Endothelial cell of umbilical vein (primary cell): ENCODE measurements around the gene TP53. TPM values are rescaled to one million over a fixed set of nuclear protein-coding genes. Genes with fewer than 3 reads are reported as not detected.

Source experiments
- BruUV-seq: library from RNA; stranded (reverse); fragments of 400-500 nt; replicated peaks from 2 replicates; lab custom pipeline; 2021; lab: Mats Ljungman, UMichigan
- CTCF ChIA-PET: fragments of 300-600, 350-600 bp; sonication (Branson Sonifier 250); formaldehyde crosslinking; loops from one replicate; lab custom pipeline; 2021; ENCODE audit warnings: antibody characterized with exemption, inconsistent platforms; lab: Charles Lee
- POLR2A ChIA-PET: fragments of 300-600, 350-600 bp; sonication (Branson Sonifier 250); formaldehyde crosslinking; loops from one replicate; lab custom pipeline; 2021; ENCODE audit warnings: antibody characterized with exemption, inconsistent platforms; lab: Charles Lee
- DNase-seq: peaks from one replicate; pipeline ENCODE4 v3.0.0-alpha.2; 2011; ENCODE audit warnings: low read depth, low spot score
- FAIRE-seq: peaks from 2 replicates; lab custom pipeline; 2011; peaks lifted over from hg19 to GRCh38; lab: Jason Lieb, UNC
- H2AFZ ChIP-seq: 2 replicates; pipeline ENCODE4 v1.6.0; 2012; ENCODE audit warnings: low read depth, low read length, control low read depth, inconsistent platforms
- H3K27ac ChIP-seq: 2 replicates; pipeline ENCODE4 v1.5.1; 2011; ENCODE audit warnings: low read depth, mild to moderate bottlenecking, control low read depth, low read length, moderate library complexity; ENCODE audit not compliant: insufficient read depth
- H3K27me3 ChIP-seq, 2 experiments: 2 replicates each; pipeline versions ENCODE4 v1.6.0 to v1.6.1; 2011; ENCODE audit warnings: low read length in 2 of 2, mixed read lengths in 1 of 2; ENCODE audit not compliant: control insufficient read depth in 2 of 2, insufficient read depth in 2 of 2
- H3K36me3 ChIP-seq, 2 experiments: 2 replicates in 1 of 2; 3 replicates in 1 of 2; pipeline ENCODE4 v1.5.1; 2011; ENCODE audit warnings: low read length in 2 of 2, mild to moderate bottlenecking in 1 of 2, moderate library complexity in 1 of 2; ENCODE audit not compliant: control insufficient read depth in 2 of 2, insufficient read depth in 2 of 2; ENCODE audit errors: extremely low read depth in 1 of 2
- H3K4me1 ChIP-seq: 3 replicates; pipeline ENCODE4 v1.5.1; 2011; ENCODE audit warnings: mild to moderate bottlenecking, low read length; ENCODE audit not compliant: control insufficient read depth, insufficient read depth; ENCODE audit errors: extremely low read depth
- H3K4me2 ChIP-seq: 2 replicates; pipeline ENCODE4 v1.6.1; 2011; ENCODE audit warnings: low read length, control low read depth, mixed read lengths; ENCODE audit not compliant: insufficient read depth
- H3K4me3 ChIP-seq, 3 experiments: fragments of 200-600 bp in 1 of 3; sonication (generic), shearing (Covaris generic) in 1 of 3; replicated peaks in 1 of 3; 2 replicates each; pipeline ENCODE4 v1.5.1; 2011 to 2016; ENCODE audit warnings: control low read depth in 3 of 3, low read length in 3 of 3, mild to moderate bottlenecking in 2 of 3, inconsistent platforms in 1 of 3, low read depth in 1 of 3, moderate library complexity in 1 of 3; ENCODE audit not compliant: insufficient read depth in 1 of 3
- H3K79me2 ChIP-seq: 2 replicates; pipeline ENCODE4 v1.6.0; 2012; ENCODE audit warnings: low read length, inconsistent platforms; ENCODE audit not compliant: control insufficient read depth, insufficient read depth
- H3K9ac ChIP-seq: replicated peaks from 2 replicates; pipeline ENCODE3; 2011; ENCODE audit warnings: low read length, control low read depth; ENCODE audit not compliant: insufficient read depth; ENCODE audit errors: extremely low read depth
- H3K9me1 ChIP-seq: replicated peaks from 3 replicates; pipeline ENCODE4 v1.6.0; 2011; ENCODE audit warnings: mild to moderate bottlenecking, low read length; ENCODE audit not compliant: control insufficient read depth, insufficient read depth; ENCODE audit errors: extremely low read depth
- H3K9me3 ChIP-seq: replicated peaks from 2 replicates; pipeline ENCODE4 v1.5.1; 2012; ENCODE audit warnings: low read length, inconsistent platforms; ENCODE audit not compliant: control insufficient read depth, insufficient read depth
- H4K20me1 ChIP-seq: replicated peaks from 2 replicates; pipeline ENCODE3; 2011; ENCODE audit warnings: mild to moderate bottlenecking, low read length; ENCODE audit not compliant: control insufficient read depth, insufficient read depth; ENCODE audit errors: extremely low read depth
- EZH2 ChIP-seq: IDR thresholded peaks from 2 replicates; pipeline ENCODE4 v1.6.1; 2012; ENCODE audit warnings: borderline replicate concordance, low read depth, mild to moderate bottlenecking, moderate library complexity, low read length, inconsistent platforms; ENCODE audit not compliant: severe bottlenecking
- FOS ChIP-seq: IDR thresholded peaks from 2 replicates; pipeline ENCODE4 v1.6.1; 2011; ENCODE audit warnings: mild to moderate bottlenecking, low read length, moderate library complexity, borderline replicate concordance; ENCODE audit not compliant: insufficient read depth
- GATA2 ChIP-seq: IDR thresholded peaks from 2 replicates; pipeline ENCODE4 v1.7.0; 2011; ENCODE audit warnings: low read depth, mild to moderate bottlenecking, moderate library complexity, mixed read lengths, low read length; ENCODE audit not compliant: insufficient read length, insufficient read depth
- JUN ChIP-seq: IDR thresholded peaks from 2 replicates; pipeline ENCODE4 v1.6.1; 2011; ENCODE audit warnings: borderline replicate concordance, low read depth; ENCODE audit not compliant: insufficient read length, insufficient read depth
- MYC ChIP-seq: IDR thresholded peaks from one replicate; pipeline ENCODE4 v1.6.1; 2011; ENCODE audit warnings: mild to moderate bottlenecking, low read depth, low read length
- POLR2A ChIP-seq: IDR thresholded peaks from 2 replicates; pipeline ENCODE4 v1.6.1; 2012; ENCODE audit warnings: low read depth, mild to moderate bottlenecking, control low read depth, low read length
- POLR2AphosphoS5 ChIP-seq: IDR thresholded peaks from 2 replicates; pipeline ENCODE4 v1.6.1; 2012; ENCODE audit warnings: low read depth, mild to moderate bottlenecking, control low read depth, low read length, moderate library complexity; ENCODE audit not compliant: insufficient read depth
- dilution Hi-C: fragments of 300-500 bp; cut with MboI; formaldehyde crosslinking; loops from one replicate; pipeline ENCODE4 v1.15.0; 2019; ENCODE audit warnings: low sequenced_read_pairs; ENCODE audit not compliant: extremely low pct_ligation_motif_present
- intact Hi-C: fragments of 100-400 bp; cut with micrococcal nuclease; formaldehyde crosslinking; loops from one replicate; pipeline ENCODE4 v1.10.0; 2022
- polyA plus RNA-seq, 4 experiments: library from polyadenylated mRNA; depleted of rRNA in 3 of 4; stranded (reverse) in 3 of 4; unstranded in 1 of 4; fragments of >200 nt; gene quantifications; 2 replicates each; pipeline versions ENCODE4 v1.2.1 to v1.2.3, GENCODE V29; 2011 to 2012; ENCODE audit warnings: missing spikeins in 1 of 4
- total RNA-seq: library from RNA; stranded (reverse); gene quantifications from 2 replicates; pipeline ENCODE4 v1.2.3, GENCODE V29; 2021
- TF ChIP-seq, protein P1 (sequence below): IDR thresholded peaks from 2 replicates; pipeline ENCODE4 v1.6.1; 2011; ENCODE audit not compliant: insufficient read depth, insufficient read length
- TF ChIP-seq, protein P2 (sequence below), 2 donors: IDR thresholded peaks; 1 replicate in 1 of 2; 2 replicates in 1 of 2; pipeline ENCODE4 v1.5.1; 2011; ENCODE audit warnings: low read length in 2 of 2, mild to moderate bottlenecking in 2 of 2, moderate library complexity in 2 of 2, control low read depth in 1 of 2, inconsistent platforms in 1 of 2, low read depth in 1 of 2; ENCODE audit not compliant: insufficient read depth in 1 of 2; ENCODE audit errors: extremely low read depth in 1 of 2

Gene TP53
- total and polyA plus RNA-seq, 2 donors (not counting 3 experiments of a cell fraction or from before 2014, with no cell fraction given): 82.1 to 138 TPM

DNA sequence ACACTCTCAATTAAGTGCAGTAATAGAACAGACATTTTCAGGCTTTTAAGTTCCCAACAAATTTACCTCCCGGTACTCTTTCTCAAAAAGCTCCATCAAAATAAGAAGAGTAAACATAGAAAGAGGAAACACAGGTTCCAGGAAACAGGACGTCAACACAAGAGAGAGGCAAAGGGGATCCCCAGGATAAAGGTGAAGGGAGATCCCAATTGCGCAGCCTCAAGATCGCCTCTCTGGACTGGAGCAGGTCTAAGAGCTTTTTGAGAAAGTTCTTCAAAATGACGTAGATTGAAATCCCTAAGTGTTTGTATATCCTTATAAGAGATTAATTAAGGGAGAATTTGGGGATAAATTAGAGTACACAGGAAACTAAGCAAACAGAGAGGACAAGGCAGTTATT lies 68.7 kb downstream of the TP53 start:
- dilution Hi-C loops: no loop called here
- Histone ChIP-seq H3K79me2 (peaks cover 7% of the 10 kb centered on the region), H3K4me1 (peaks cover 5% of the 10 kb centered on the region), H3K4me3 (no peak overlapping the region), H3K27ac (no peak overlapping the region), H2AFZ (no peak overlapping the region), H3K36me3 (no peaks in the 10 kb centered on the region), H3K9me3 (no peaks in the 10 kb centered on the region), H4K20me1 (peaks cover 1% of the 10 kb centered on the region), H3K4me2 (no peak overlapping the region), H3K9ac (no peak overlapping the region), H3K9me1 (no peaks in the 10 kb centered on the region), H3K27me3 (no peaks in the 10 kb centered on the region)
- no peak for TF ChIP-seq FOS
- no peak for TF ChIP-seq MYC
- no peak for TF ChIP-seq GATA2
- TF ChIP-seq POLR2A: no peak
- TF ChIP-seq, protein P1, sequence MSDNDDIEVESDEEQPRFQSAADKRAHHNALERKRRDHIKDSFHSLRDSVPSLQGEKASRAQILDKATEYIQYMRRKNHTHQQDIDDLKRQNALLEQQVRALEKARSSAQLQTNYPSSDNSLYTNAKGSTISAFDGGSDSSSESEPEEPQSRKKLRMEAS: no peak
- TF ChIP-seq JUN: no peak
- no peak for TF ChIP-seq EZH2
- TF ChIP-seq, protein P2, sequence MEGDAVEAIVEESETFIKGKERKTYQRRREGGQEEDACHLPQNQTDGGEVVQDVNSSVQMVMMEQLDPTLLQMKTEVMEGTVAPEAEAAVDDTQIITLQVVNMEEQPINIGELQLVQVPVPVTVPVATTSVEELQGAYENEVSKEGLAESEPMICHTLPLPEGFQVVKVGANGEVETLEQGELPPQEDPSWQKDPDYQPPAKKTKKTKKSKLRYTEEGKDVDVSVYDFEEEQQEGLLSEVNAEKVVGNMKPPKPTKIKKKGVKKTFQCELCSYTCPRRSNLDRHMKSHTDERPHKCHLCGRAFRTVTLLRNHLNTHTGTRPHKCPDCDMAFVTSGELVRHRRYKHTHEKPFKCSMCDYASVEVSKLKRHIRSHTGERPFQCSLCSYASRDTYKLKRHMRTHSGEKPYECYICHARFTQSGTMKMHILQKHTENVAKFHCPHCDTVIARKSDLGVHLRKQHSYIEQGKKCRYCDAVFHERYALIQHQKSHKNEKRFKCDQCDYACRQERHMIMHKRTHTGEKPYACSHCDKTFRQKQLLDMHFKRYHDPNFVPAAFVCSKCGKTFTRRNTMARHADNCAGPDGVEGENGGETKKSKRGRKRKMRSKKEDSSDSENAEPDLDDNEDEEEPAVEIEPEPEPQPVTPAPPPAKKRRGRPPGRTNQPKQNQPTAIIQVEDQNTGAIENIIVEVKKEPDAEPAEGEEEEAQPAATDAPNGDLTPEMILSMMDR (IDR thresholded peaks at IDR 0.05; ENCODE audit: extremely low read depth in 1 of 2, insufficient read depth in 1 of 2, low read depth in 1 of 2, low read length in 2 of 2): no peak
- no peak for TF ChIP-seq POLR2AphosphoS5
- DNase-seq (no peak), FAIRE-seq (no peak)
- ChIA-PET CTCF (interaction anchor here (1.0 to 1.4 kb wide), 2 partner anchors 9 to 13 kb away, joined by 4 read pairs; partner anchors contain the start of gene SAT2), POLR2A (interaction anchor here (1.0 kb wide), 1 partner anchor 9 kb away, joined by 4 read pairs; the partner anchor contains the start of gene SAT2)
- BruUV-seq: no TSS peak
- intact Hi-C loops: loop anchor here (10.0 kb wide), 1 partner anchor 226 kb away; no protein-coding TSS in a partner anchor

Other genes with a start within 250 kb of the TP53 start
- 1.8 TPM in 1 of 2 replicates, not detected in the other for gene FGF11, start 248.0 kb downstream of the TP53 start, total RNA-seq
- gene FGF11, start 248.0 kb downstream of the TP53 start, polyA plus RNA-seq: 0.70 and 0.92 TPM in 2 replicates
- 5.4 and 5.6 TPM in 2 replicates for gene CHRNB1, start 242.4 kb downstream of the TP53 start, total RNA-seq
- gene CHRNB1, start 242.4 kb downstream of the TP53 start, polyA plus RNA-seq: 9.3 and 9.6 TPM in 2 replicates
- gene ZBTB4, start 207.9 kb downstream of the TP53 start, total RNA-seq: 26.5 and 27.4 TPM in 2 replicates
- gene ZBTB4, start 207.9 kb downstream of the TP53 start, polyA plus RNA-seq: 15.1 and 15.7 TPM in 2 replicates
- not detected in 2 replicates for gene SLC35G6, start 206.0 kb downstream of the TP53 start, total RNA-seq
- not detected in 2 replicates for gene SLC35G6, start 206.0 kb downstream of the TP53 start, polyA plus RNA-seq
- gene POLR2A, start 203.1 kb downstream of the TP53 start, total RNA-seq: 145 and 151 TPM in 2 replicates
- gene POLR2A, start 203.1 kb downstream of the TP53 start, polyA plus RNA-seq: 25.1 and 45.9 TPM in 2 replicates
- 21.0 and 28.4 TPM in 2 replicates for gene TNFSF12, start 138.4 kb downstream of the TP53 start, total RNA-seq
- 39.4 and 40.5 TPM in 2 replicates for gene TNFSF12, start 138.4 kb downstream of the TP53 start, polyA plus RNA-seq
- gene TNFSF13, start 128.7 kb downstream of the TP53 start, total RNA-seq: 3.7 and 5.4 TPM in 2 replicates
- 3.6 and 4.3 TPM in 2 replicates for gene TNFSF13, start 128.7 kb downstream of the TP53 start, polyA plus RNA-seq
- 56.5 and 63.4 TPM in 2 replicates for gene SENP3, start 125.6 kb downstream of the TP53 start, total RNA-seq
- gene SENP3, start 125.6 kb downstream of the TP53 start, polyA plus RNA-seq: 91.6 and 96.5 TPM in 2 replicates
- 2.9 and 4.5 TPM in 2 replicates for gene CD68, start 107.9 kb downstream of the TP53 start, total RNA-seq
- 29.1 and 30.8 TPM in 2 replicates for gene CD68, start 107.9 kb downstream of the TP53 start, polyA plus RNA-seq
- gene MPDU1, start 103.6 kb downstream of the TP53 start, total RNA-seq: 61.2 and 78.0 TPM in 2 replicates
- 368 and 384 TPM in 2 replicates for gene MPDU1, start 103.6 kb downstream of the TP53 start, polyA plus RNA-seq
- 0.39 and 0.46 TPM in 2 replicates for gene SOX15, start 97.4 kb downstream of the TP53 start, total RNA-seq
- 0.19 and 0.26 TPM in 2 replicates for gene SOX15, start 97.4 kb downstream of the TP53 start, polyA plus RNA-seq
- 33.1 and 40.1 TPM in 2 replicates for gene FXR2, start 72.6 kb downstream of the TP53 start, total RNA-seq
- 48.9 and 59.9 TPM in 2 replicates for gene FXR2, start 72.6 kb downstream of the TP53 start, polyA plus RNA-seq
- 51.8 and 52.5 TPM in 2 replicates for gene SAT2, start 59.7 kb downstream of the TP53 start, total RNA-seq
- gene SAT2, start 59.7 kb downstream of the TP53 start, polyA plus RNA-seq: 27.9 and 38.0 TPM in 2 replicates
- not detected in 2 replicates for gene SHBG, start 57.4 kb downstream of the TP53 start, total RNA-seq
- 0.32 and 0.51 TPM in 2 replicates for gene SHBG, start 57.4 kb downstream of the TP53 start, polyA plus RNA-seq
- gene ATP1B2, start 36.6 kb downstream of the TP53 start, total RNA-seq: not detected in 2 replicates
- gene ATP1B2, start 36.6 kb downstream of the TP53 start, polyA plus RNA-seq: 0.06 TPM in 1 of 2 replicates, not detected in the other
- 23.7 and 28.0 TPM in 2 replicates for gene WRAP53, start 987 bp upstream of the TP53 start, total RNA-seq
- gene WRAP53, start 987 bp upstream of the TP53 start, polyA plus RNA-seq: 17.9 and 21.8 TPM in 2 replicates
- gene EFNB3, start 17.7 kb upstream of the TP53 start, total RNA-seq: 1.1 and 1.4 TPM in 2 replicates
- 2.9 and 3.1 TPM in 2 replicates for gene EFNB3, start 17.7 kb upstream of the TP53 start, polyA plus RNA-seq
- gene DNAH2, start 30.3 kb upstream of the TP53 start, total RNA-seq: 0.11 TPM in 1 of 2 replicates, not detected in the other
- gene DNAH2, start 30.3 kb upstream of the TP53 start, polyA plus RNA-seq: 0.06 and 0.10 TPM in 2 replicates
- 17.8 and 19.2 TPM in 2 replicates for gene KDM6B, start 146.7 kb upstream of the TP53 start, total RNA-seq
- 1.8 and 2.0 TPM in 2 replicates for gene KDM6B, start 146.7 kb upstream of the TP53 start, polyA plus RNA-seq
- 39.2 and 53.4 TPM in 2 replicates for gene TMEM88, start 167.6 kb upstream of the TP53 start, total RNA-seq
- 165 and 185 TPM in 2 replicates for gene TMEM88, start 167.6 kb upstream of the TP53 start, polyA plus RNA-seq
- gene NAA38, start 170.1 kb upstream of the TP53 start, total RNA-seq: 119 TPM in 2 replicates
- gene NAA38, start 170.1 kb upstream of the TP53 start, polyA plus RNA-seq: 267 and 363 TPM in 2 replicates
- gene CYB5D1, start 170.5 kb upstream of the TP53 start, total RNA-seq: 16.8 and 18.1 TPM in 2 replicates
- gene CYB5D1, start 170.5 kb upstream of the TP53 start, polyA plus RNA-seq: 7.7 and 9.4 TPM in 2 replicates
- 185 and 189 TPM in 2 replicates for gene CHD3, start 201.3 kb upstream of the TP53 start, total RNA-seq
- 102 and 108 TPM in 2 replicates for gene CHD3, start 201.3 kb upstream of the TP53 start, polyA plus RNA-seq
- 0.58 TPM in 2 replicates for gene RNF227, start 228.8 kb upstream of the TP53 start, total RNA-seq
- 0.76 TPM in 2 replicates for gene RNF227, start 228.8 kb upstream of the TP53 start, polyA plus RNA-seq
- 2.4 and 4.2 TPM in 2 replicates for gene KCNAB3, start 242.4 kb upstream of the TP53 start, total RNA-seq
- gene KCNAB3, start 242.4 kb upstream of the TP53 start, polyA plus RNA-seq: 1.3 and 2.1 TPM in 2 replicates
- gene TRAPPC1, start 244.5 kb upstream of the TP53 start, total RNA-seq: 139 and 146 TPM in 2 replicates
- 250 and 272 TPM in 2 replicates for gene TRAPPC1, start 244.5 kb upstream of the TP53 start, polyA plus RNA-seq
- gene CNTROB, start 244.7 kb upstream of the TP53 start, total RNA-seq: 45.0 and 47.2 TPM in 2 replicates
- 24.9 and 27.8 TPM in 2 replicates for gene CNTROB, start 244.7 kb upstream of the TP53 start, polyA plus RNA-seq